DND-41 (cell line): ENCODE data around the gene CARS1.

ENCODE experiments used
- ATAC-seq: fragments of 200-7000 bp; cut with Tn5 transposase; 3 replicates; pipeline ENCODE4 v1.9.1; 2021; ENCODE audit warnings: low read depth; ENCODE audit not compliant: insufficient read depth
- DNase-seq: peaks from one replicate; pipeline ENCODE4 v3.0.0-alpha.2; 2020
- H2AFZ ChIP-seq: 2 replicates; pipeline ENCODE4 v1.6.0; 2012; ENCODE audit warnings: low read depth, low read length
- H3K27ac ChIP-seq: 2 replicates; pipeline ENCODE4 v1.5.1; 2012; ENCODE audit warnings: low read length, inconsistent platforms
- H3K27me3 ChIP-seq: fragments of 200-600 bp; sonication (generic); 2 replicates; pipeline ENCODE4 v1.6.0; 2012; ENCODE audit warnings: low read length, mild to moderate bottlenecking, inconsistent platforms; ENCODE audit not compliant: insufficient read depth, poor library complexity
- H3K36me3 ChIP-seq: 2 replicates; pipeline ENCODE4 v1.5.1; 2012; ENCODE audit warnings: low read length, inconsistent platforms; ENCODE audit not compliant: insufficient read depth
- H3K4me1 ChIP-seq: 2 replicates; pipeline ENCODE4 v1.5.1; 2012; ENCODE audit warnings: mild to moderate bottlenecking, low read length; ENCODE audit not compliant: insufficient read depth
- H3K4me2 ChIP-seq: 2 replicates; pipeline ENCODE4 v1.6.0; 2012; ENCODE audit warnings: mild to moderate bottlenecking, moderate library complexity, low read length, inconsistent platforms; ENCODE audit not compliant: insufficient read depth
- H3K4me3 ChIP-seq, 2 experiments: fragments of 200-600 bp in 1 of 2; shearing (Covaris generic) in 1 of 2; 2 replicates each; pipeline ENCODE4 v1.5.1; 2012 to 2016; ENCODE audit warnings: inconsistent platforms in 2 of 2, low read length in 2 of 2, mild to moderate bottlenecking in 2 of 2, low read depth in 1 of 2, moderate library complexity in 1 of 2
- H3K79me2 ChIP-seq: 2 replicates; pipeline ENCODE4 v1.6.0; 2012; ENCODE audit warnings: low read length, inconsistent platforms; ENCODE audit not compliant: insufficient read depth
- H3K9ac ChIP-seq: 2 replicates; pipeline ENCODE4 v1.6.0; 2012; ENCODE audit warnings: low read depth, mild to moderate bottlenecking, inconsistent platforms, low read length, moderate library complexity
- H3K9me3 ChIP-seq: 2 replicates; pipeline ENCODE4 v1.5.1; 2012; ENCODE audit warnings: low read length, moderate library complexity, mild to moderate bottlenecking, inconsistent platforms; ENCODE audit not compliant: insufficient read depth, severe bottlenecking
- H4K20me1 ChIP-seq: 2 replicates; pipeline ENCODE4 v1.6.0; 2012; ENCODE audit warnings: low read length; ENCODE audit not compliant: insufficient read depth
- CTCF ChIP-seq: IDR thresholded peaks from 2 replicates; pipeline ENCODE4 v1.5.1; 2012; ENCODE audit warnings: borderline replicate concordance, low read length, moderate library complexity, mild to moderate bottlenecking; ENCODE audit not compliant: poor library complexity, severe bottlenecking; ENCODE audit errors: extremely low read depth
- EZH2 ChIP-seq: IDR thresholded peaks from 3 replicates; pipeline ENCODE4 v1.6.1; 2012; ENCODE audit warnings: borderline replicate concordance, low read depth, mild to moderate bottlenecking, moderate library complexity, low read length, inconsistent platforms; ENCODE audit not compliant: severe bottlenecking

The CARS1 gene

GRCh38 chr11:3030289-3031070 is 26.7 kb downstream of the CARS1 start:
- no peaks in the 10 kb centered on the region for H3K4me1 ChIP-seq
- H3K4me2 ChIP-seq, result no peak overlapping the region
- DNase-seq (no peak), ATAC-seq (no peak)
- H3K79me2 ChIP-seq, result no peaks in the 10 kb centered on the region
- no peaks in the 10 kb centered on the region for H3K9me3 ChIP-seq
- no peak overlapping the region for H3K9ac ChIP-seq
- H3K27ac ChIP-seq, result no peak overlapping the region
- TF ChIP-seq CTCF, result no peak
- no peak for TF ChIP-seq EZH2
- H3K4me3 ChIP-seq, result no peak overlapping the region
- no peak overlapping the region for H2AFZ ChIP-seq
- H3K36me3 ChIP-seq, result peaks cover 76% of the 10 kb centered on the region
- H3K27me3 ChIP-seq, result no peaks in the 10 kb centered on the region
- peaks cover 9% of the 10 kb centered on the region for H4K20me1 ChIP-seq

GRCh38 chr11:3028813-3029212 is 28.4 kb downstream of the CARS1 start:
- Histone ChIP-seq H2AFZ (no peak overlapping the region), H3K27me3 (no peaks in the 10 kb centered on the region), H4K20me1 (peaks cover 9% of the 10 kb centered on the region), H3K79me2 (no peaks in the 10 kb centered on the region), H3K4me2 (no peak overlapping the region), H3K4me1 (no peaks in the 10 kb centered on the region), H3K27ac (no peak overlapping the region), H3K9ac (no peak overlapping the region), H3K4me3 (no peak overlapping the region), H3K9me3 (no peaks in the 10 kb centered on the region), H3K36me3 (peaks cover 77% of the 10 kb centered on the region)
- DNase-seq (no peak), ATAC-seq (no peak)
- TF ChIP-seq EZH2 (no peak), CTCF (no peak)

- DNase-seq, result no peak
Observed at GRCh38 chr11:3026803-3027202, 30.4 kb downstream of the CARS1 start.

More at GRCh38 chr11:3026803-3027202, 30.4 kb downstream of the CARS1 start:
- Histone ChIP-seq H2AFZ (no peak overlapping the region), H4K20me1 (peaks cover 9% of the 10 kb centered on the region), H3K4me3 (no peak overlapping the region), H3K27ac (no peak overlapping the region), H3K9me3 (no peaks in the 10 kb centered on the region), H3K27me3 (no peaks in the 10 kb centered on the region), H3K79me2 (no peaks in the 10 kb centered on the region), H3K36me3 (peaks cover 76% of the 10 kb centered on the region), H3K4me1 (no peaks in the 10 kb centered on the region), H3K4me2 (no peak overlapping the region), H3K9ac (no peak overlapping the region)
- ATAC-seq, result no peak
- TF ChIP-seq CTCF, result no peak
- TF ChIP-seq EZH2, result no peak
